ENCODE measurements around the gene IL1RAPL1.
A peak's percentile ranks its signal among the peaks of the same experiment; 100 is the strongest.

The IL1RAPL1 gene

DNA sequence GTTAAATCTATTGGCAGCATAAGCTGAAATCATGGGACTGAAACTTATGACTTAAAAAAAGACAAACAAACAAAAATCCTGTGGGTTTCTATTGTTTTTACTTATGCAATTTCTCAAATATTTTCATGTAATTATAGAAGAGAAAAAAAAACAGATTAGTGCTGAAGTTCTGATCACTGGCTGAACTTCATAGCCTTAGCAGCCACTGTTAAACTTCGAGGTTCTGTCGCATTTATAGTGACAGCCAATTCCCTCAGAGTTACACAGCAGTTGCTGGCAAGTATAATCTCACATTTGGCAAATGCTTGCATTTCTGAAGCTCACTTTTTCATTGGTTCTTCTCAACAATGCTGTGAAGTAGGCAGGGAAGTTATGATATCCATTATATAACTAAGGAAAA is 879.2 kb downstream of the IL1RAPL1 start:
- DNase-seq = no peak

GRCh38 chrX:29468911-29469494 is 881.8 kb downstream of the IL1RAPL1 start:
- DNase-seq = no peak

DNA sequence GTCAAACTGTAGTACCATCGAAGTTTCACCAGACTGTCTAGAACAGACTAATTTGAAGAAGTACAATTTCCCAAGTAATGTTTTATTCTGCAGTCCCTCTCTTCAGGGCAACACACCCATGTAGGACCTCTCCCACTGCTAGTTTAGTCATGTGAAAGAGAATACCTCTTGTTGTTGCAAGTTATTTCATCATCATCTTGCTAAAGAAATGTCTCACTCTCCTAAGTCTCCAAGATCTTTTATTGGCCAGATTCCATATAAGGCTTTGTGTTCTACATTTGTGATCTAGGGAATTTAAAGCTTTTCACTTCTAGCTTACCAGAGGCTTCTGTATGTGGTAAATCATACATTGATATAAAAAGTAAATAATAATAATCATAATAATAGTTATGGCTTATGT is 882.8 kb downstream of the IL1RAPL1 start:
- no peak for DNase-seq

DNA sequence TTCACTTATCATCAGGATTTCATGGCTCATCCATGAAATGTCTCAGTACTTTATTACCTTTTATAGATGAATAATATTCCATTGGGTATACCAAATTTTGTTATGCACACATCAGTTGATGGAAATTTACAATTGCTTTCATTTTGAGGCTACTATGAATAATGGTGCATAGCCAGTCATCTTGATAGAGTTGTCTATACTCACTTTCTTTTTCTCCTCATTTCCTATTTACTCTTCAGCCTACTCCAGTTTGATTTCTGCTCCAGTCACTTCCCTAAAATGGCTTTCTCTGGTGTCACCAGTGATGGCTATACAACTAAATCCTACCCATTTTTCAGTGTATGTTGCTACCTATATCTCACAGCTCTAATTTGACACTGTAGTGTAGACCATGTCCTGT is 884.6 kb downstream of the IL1RAPL1 start:
- DNase-seq = no peak

DNA sequence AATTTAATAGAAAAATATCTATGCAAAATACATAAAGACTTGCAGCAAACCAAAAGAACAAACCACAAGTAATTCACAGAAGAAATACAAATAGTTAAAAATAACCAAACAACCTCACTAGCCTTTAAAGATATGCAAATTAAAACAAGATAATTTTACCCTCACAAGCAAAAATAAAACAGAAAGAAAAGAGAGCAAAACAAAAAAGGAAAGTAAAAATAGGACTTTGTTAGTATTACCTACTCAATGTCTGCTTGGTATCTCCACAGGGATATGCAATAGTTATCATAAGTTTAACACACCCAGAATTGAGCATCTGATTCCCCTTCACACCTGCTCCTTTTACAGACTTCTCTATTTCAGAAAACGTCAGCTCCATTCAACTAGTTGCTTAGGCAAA is 890.6 kb downstream of the IL1RAPL1 start:
- no peak for DNase-seq

DNA sequence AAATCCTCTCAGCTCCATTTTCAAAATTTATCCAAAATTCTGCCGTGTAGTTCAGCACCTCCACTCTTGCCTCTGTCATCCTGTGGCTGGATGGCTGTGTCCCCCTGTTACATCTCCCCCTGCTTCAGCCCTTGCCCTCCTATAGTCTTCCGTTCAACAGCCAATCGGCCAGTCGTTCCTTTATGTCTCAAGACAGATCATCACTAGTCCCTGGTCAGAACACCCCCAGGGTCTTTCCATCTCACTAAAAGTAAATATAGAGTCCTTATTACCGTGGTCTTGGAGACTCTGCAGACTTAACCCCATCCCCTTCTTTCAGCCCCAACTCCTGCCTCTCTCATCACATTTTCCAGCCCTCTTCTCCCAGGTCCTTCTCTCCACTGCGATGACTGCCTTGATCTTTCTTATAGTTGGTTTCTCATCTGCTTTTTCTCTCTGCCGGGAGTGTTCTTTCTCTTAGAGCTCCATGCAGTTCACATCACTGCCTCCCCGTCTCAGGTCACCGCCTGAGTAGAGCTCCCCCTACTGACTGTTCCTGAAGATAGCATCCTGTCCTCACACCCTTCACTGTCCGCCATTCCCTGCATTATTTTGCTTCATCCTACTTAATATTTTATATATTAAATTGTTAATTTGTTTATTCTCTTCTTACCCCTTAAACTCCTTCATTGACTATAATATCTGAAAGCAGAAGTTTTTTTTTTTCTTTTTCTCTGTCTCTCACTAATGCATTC is 891.3 kb downstream of the IL1RAPL1 start:
- peak; percentile 37 for DNase-seq

DNA sequence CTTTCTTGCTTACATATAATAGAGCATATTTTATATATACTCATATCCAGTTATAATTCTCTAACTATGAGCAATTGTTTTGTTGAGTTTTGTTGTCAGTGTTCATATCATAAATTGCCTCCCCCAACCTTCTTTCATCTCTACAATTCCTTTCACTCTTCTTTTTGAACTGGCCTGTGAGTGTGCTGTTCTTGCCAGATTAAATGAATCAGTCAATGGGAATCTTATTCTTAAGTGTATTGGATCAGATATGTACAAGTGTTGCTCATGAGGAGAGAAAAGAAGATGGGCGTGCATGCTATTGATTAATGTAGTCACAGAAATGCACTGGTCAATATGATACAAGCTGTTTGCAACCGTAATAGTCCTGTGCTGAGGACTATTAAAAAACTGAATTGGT is 900.0 kb downstream of the IL1RAPL1 start:
- no peak for DNase-seq

- DNase-seq = no peak
These were observed 900.5 kb downstream of the IL1RAPL1 start for GRCh38 chrX:29487714-29488113.

- DNase-seq = no peak
These were observed 901.7 kb downstream of the IL1RAPL1 start for GRCh38 chrX:29488919-29489318.

DNA sequence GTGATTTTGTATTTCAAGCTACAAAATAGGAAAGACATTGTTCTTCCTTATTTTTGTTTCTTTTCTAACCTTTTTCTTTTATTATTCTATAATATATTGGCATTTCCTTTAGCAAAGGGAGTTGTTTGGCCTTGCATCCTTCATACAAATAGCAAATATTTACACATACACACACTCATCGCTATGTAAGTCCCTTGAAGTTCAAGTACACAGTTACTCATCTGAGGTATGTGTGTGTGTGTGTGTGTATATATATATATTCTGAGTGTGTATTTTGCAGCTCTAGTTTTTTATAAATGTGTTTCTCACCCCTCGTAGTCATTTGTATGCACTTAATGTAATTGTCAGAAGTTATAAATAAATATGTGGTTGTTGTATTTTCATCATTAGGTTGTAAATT is 903.4 kb downstream of the IL1RAPL1 start:
- no peak for DNase-seq

- DNase-seq = no peak
These were observed 904.4 kb downstream of the IL1RAPL1 start for GRCh38 chrX:29491659-29492058.

DNA sequence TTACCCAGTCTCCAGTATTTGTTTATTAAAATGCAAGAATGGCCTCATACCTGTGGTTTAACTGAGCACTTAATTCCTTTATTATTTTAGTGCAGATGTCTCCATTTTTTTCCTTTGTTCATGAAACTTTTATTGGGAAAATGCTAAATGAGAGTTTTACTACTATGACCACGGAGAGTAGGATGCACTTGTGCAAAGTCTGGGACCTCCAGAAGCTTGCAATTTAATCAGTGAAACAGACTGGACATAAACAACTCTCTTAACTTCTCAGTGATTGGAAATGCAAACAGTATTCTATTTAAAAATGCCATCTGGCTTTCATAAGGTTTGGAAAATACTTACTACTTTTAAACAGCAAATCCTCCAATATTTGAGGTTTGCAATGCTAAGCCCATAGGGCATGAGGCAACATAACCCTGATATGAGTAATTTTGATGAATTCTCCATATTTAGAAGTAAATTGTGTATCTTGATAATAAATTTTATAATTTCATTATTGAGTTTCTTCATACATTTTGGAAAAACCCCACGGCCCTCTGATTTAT is 909.5 kb downstream of the IL1RAPL1 start:
- no peak for DNase-seq

DNA sequence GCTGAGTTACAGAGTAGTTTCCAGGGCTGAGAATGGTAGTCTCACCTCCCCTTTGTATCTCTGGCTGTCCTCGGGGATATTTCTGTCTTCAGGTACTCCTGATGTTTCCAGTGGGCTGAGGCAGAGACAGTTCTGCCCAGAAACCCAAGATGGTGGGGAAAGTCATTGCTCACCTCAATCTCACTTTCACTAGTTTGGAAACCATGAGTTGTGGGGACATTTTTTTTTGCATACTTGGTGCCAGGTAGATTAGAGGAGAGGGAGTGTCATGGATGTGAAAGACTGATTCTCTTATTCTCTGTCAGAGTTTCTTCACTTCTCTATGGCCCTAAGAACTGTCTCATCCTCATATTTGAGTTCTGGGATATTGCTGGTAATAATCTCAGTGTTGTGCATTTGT is 919.5 kb downstream of the IL1RAPL1 start:
- DNase-seq = no peak

DNA sequence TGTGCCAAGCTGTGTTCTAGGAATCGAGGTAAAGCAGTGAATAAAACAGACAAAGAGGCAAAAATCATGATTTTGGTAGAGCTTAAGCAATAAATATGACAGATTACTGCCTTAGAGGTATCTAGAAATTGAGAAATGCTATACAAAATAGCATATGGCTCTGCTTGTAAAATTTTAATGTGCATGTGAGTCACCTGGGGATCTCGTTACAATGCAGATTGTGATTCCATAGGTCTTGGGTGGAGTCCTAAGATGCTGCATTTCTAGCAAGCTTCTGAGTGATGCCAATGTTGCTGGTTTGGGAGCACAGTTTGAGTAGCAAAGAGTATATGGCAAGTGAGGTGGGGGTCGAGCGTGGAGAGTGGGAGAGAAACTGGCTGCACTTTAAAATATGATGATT is 930.9 kb downstream of the IL1RAPL1 start:
- no peak for DNase-seq

DNA sequence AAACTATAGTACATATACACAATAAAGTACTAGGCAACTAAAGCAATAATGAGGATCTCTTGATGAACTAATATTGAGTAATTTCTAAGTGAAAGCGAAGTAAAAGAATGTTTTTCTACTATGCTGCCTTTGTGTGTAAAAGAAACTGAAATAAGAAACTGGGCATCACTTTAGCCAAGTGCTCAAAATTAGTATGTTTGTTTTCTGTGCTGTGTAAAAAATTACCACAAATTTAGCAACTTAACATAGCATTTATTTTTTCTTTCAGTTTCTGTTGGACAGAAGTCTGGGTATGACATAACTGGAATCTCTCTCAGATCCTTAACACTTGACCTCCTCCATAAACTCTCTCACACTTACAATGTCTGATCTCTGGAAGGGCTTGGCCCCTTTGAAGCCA is 941.0 kb downstream of the IL1RAPL1 start:
- DNase-seq = no peak

DNA sequence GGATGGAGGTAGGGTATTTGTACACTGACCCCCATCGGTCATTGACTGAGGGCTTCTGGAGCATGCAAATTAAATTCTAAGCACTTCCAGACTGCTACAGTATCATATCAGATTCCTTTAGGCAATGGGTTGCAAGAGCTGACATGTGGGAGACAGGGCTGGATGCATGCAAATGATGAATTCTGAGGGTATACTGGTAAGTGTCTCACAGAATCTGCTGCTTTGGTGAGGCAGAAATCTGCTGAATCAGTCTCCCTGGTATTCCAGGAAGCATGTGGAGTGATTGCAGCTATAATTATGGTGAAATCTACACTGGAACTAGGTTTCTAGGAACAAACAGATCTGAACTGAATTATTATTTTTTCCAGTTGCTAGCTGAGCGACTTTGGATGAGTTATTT is 943.3 kb downstream of the IL1RAPL1 start:
- no peak for DNase-seq

DNA sequence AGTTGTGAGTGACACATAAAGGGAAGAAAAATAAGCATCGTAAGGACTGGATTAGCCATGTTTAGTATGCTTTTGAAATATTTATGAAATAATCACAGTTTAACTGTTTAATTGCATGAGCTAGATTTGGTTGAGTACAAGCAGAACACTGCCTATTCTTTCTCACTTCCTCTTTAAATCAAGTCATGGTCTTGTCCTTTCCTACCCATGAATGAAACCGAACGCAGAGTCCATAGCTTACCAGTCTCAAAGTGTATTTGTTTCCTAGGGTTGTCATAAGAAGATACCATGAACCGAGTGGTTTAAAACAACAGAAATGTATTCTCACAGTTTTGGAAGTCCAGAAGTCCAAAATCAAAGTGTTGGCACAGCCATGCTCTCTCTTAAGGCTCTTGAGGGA is 944.1 kb downstream of the IL1RAPL1 start:
- no peak for DNase-seq

DNA sequence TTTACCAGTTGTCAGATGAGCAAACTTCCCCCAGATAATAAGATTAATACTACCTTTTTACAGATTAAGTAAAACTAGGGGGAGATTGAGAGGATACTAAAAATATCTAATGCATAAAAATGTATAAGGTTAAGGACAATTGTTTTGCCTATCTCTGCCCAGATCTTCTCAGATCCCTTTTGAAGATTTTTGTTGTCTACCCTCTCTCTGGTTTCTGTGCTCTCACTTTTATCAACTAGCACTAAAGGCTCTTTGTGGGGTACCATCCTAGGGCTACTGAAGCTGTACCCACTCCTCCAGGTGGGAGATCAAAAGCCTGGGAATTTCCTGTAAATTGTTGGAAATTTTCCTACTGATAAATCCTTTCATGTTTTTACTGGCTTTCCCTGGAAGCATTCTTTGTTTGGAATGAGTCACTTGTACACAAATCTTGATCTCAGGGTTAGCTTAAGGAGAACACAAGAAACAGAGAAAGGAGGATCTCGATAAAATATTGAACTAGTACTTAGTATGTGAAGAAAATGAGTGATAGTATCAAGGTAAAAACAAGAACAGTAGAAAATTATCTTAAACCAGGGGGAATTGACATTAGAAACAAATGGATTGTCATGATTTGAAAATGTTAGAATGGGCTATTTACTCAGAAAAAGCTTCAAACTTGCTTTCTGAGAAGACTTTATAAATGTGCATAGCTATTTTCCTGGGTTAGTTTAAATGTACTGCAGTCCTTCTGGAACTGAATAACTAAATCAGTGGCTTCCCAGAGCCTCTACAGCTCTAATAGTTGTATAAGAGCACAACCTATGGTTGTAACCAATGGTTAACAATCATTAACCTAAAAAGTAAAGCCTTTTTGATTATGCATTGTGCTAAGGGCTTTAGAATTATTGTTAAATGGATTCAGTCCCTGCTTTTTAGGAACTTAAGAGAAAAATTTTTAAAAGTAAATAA is 948.2 kb downstream of the IL1RAPL1 start:
- no peak for DNase-seq

DNA sequence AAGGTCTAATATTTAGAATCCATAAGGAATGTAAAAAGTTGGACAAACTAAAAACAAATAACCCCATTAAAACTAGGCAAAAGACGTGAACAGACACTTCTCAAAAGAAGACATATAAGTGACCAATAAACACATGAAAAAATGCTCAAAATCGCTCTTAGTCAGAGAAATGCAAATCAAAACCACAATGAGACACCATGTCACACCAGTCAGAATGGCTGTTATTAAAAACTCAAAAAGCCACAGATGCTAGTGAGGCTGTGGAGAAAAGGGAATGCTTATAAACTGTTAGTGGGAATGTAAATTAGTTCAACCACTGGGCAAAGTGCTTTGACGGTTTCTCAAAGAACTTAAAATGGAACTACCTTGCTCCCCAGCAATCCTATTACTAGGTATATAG is 953.8 kb downstream of the IL1RAPL1 start:
- DNase-seq = no peak

DNA sequence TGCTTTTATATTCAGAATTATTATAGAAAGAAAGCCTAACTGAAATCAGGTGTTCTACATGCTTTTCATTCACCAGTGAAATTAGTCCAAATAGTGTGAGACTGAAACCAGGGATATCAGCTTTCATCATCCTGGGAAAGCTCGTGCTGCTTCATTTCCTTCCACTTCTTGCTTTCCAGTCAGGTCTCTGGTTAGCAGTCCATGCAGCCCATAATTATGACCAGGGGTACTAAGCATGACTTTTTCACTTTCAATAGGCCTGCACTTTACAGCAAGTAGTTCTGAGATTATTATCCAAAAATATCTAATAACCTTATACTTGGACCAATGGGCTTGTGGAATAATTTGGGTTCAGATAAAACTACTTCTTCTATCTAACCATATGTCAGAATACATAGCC is 954.9 kb downstream of the IL1RAPL1 start:
- no peak for DNase-seq

- DNase-seq = no peak
These were observed 958.6 kb downstream of the IL1RAPL1 start for GRCh38 chrX:29545878-29546277.

DNA sequence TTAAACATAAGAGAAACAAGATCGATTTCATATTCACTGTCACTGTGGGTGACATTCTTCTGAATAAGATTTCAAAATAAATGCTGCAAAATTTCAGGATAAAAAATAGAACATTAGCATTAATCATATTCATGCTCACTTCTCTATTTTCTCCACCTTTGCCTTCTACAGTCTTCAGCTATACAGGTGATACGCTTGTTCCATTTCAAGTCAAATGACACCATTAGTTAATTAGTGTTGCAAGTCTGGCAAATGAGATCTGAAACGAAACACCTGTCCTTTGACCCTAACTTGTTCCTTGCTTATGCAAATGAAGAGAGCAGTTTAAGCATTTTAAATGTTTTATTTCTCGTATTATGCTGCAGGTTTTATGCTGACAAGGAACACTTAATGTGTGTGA is 960.6 kb downstream of the IL1RAPL1 start:
- DNase-seq = no peak

GRCh38 chrX:29553542-29553941 is 966.3 kb downstream of the IL1RAPL1 start:
- DNase-seq = no peak

Measured in NCI-H510A treated with DMSO at 0.1 percent for 48 hours (cell line).